WTC11 (cell line): ENCODE results near the gene VPREB3. TPM values are rescaled to one million over a fixed set of nuclear protein-coding genes. Genes with fewer than 3 reads are reported as not detected.

ENCODE experiments used
- ATAC-seq: fragments of 200-7000 bp; cut with Tn5 transposase; 2 replicates; pipeline ENCODE4 v1.10.0; 2021; ENCODE audit warnings: mild to moderate bottlenecking, moderate library complexity
- CTCF ChIA-PET: fragments of 300-600 bp; sonication (Branson Sonifier 250); formaldehyde crosslinking; loops from one replicate; lab custom pipeline; 2021; ENCODE audit warnings: antibody characterized with exemption; lab: Charles Lee
- POLR2A ChIA-PET: fragments of 350-600 bp; sonication (Branson Sonifier 250); formaldehyde crosslinking; loops from one replicate; lab custom pipeline; 2021; ENCODE audit warnings: antibody characterized with exemption; lab: Charles Lee
- DNase-seq: peaks from one replicate; pipeline ENCODE4 v3.0.0; 2021; ENCODE audit warnings: low spot score
- H3K27ac Mint-ChIP-seq: 2 replicates; pipeline ENCODE4 v1.8.0; 2021; ENCODE audit warnings: mixed read lengths
- H3K27me3 Mint-ChIP-seq: 2 replicates; pipeline ENCODE4 v1.8.0; 2021; ENCODE audit warnings: low read depth, mild to moderate bottlenecking, moderate library complexity, mixed read lengths
- H3K36me3 Mint-ChIP-seq: 2 replicates; pipeline ENCODE4 v1.8.0; 2021; ENCODE audit warnings: mixed read lengths
- H3K4me1 Mint-ChIP-seq: 2 replicates; pipeline ENCODE4 v1.8.0; 2022; ENCODE audit warnings: mixed read lengths
- H3K4me3 Mint-ChIP-seq: 2 replicates; pipeline ENCODE4 v1.8.0; 2021; ENCODE audit warnings: mild to moderate bottlenecking, moderate library complexity, mixed read lengths
- H3K9me3 Mint-ChIP-seq: 2 replicates; pipeline ENCODE4 v1.8.0; 2021; ENCODE audit warnings: mixed read lengths
- CDX4 ChIP-seq: fragments of 250-450 bp; sonication (Bioruptor Pico); IDR thresholded peaks from 2 replicates; pipeline ENCODE4 v1.9.0; 2021; ENCODE audit warnings: moderate library complexity, mild to moderate bottlenecking, inconsistent platforms, borderline replicate concordance
- CREB1 ChIP-seq: sonication (generic); formaldehyde crosslinking; IDR thresholded peaks from 2 replicates; pipeline ENCODE4 v1.8.0; 2023; ENCODE audit warnings: mild to moderate bottlenecking, missing genetic modification reagents
- ELF4 ChIP-seq: sonication (generic); formaldehyde crosslinking; IDR thresholded peaks from 2 replicates; pipeline ENCODE4 v1.8.1; 2022; ENCODE audit warnings: low read depth, mild to moderate bottlenecking, moderate library complexity, missing genetic modification reagents
- FOXP1 ChIP-seq: sonication (generic); formaldehyde crosslinking; IDR thresholded peaks from 2 replicates; pipeline ENCODE4 v1.8.0; 2022; ENCODE audit warnings: missing genetic modification reagents, mild to moderate bottlenecking, moderate library complexity, borderline replicate concordance
- FOXP4 ChIP-seq: sonication (generic); formaldehyde crosslinking; IDR thresholded peaks from 2 replicates; pipeline ENCODE4 v1.8.0; 2022; ENCODE audit warnings: mild to moderate bottlenecking, missing genetic modification reagents
- MLX ChIP-seq: sonication (generic); formaldehyde crosslinking; IDR thresholded peaks from 2 replicates; pipeline ENCODE4 v1.8.1; 2023; ENCODE audit warnings: mild to moderate bottlenecking, missing genetic modification reagents, moderate library complexity
- MXD4 ChIP-seq: fragments of 250-450 bp; sonication (Bioruptor Pico); IDR thresholded peaks from 2 replicates; pipeline ENCODE4 v1.8.0; 2021; ENCODE audit warnings: mild to moderate bottlenecking, moderate library complexity, borderline replicate concordance
- MYBL2 ChIP-seq: sonication (generic); formaldehyde crosslinking; IDR thresholded peaks from 2 replicates; pipeline ENCODE4 v1.8.1; 2023; ENCODE audit warnings: mild to moderate bottlenecking, moderate library complexity, missing genetic modification reagents
- NFATC4 ChIP-seq: fragments of 250-450 bp; sonication (Bioruptor Pico); IDR thresholded peaks from 2 replicates; pipeline ENCODE4 v1.9.0; 2021; ENCODE audit warnings: mild to moderate bottlenecking
- NFYB ChIP-seq: sonication (generic); formaldehyde crosslinking; conservative IDR thresholded peaks from 2 replicates; pipeline ENCODE4 v1.8.0; 2022; ENCODE audit warnings: low read depth, missing genetic modification reagents
- NR1H2 ChIP-seq: sonication (generic); formaldehyde crosslinking; IDR thresholded peaks from 2 replicates; pipeline ENCODE4 v1.9.0; 2021; ENCODE audit warnings: mild to moderate bottlenecking, moderate library complexity, missing genetic modification reagents
- RELA ChIP-seq: sonication (generic); formaldehyde crosslinking; IDR thresholded peaks from 2 replicates; pipeline ENCODE4 v1.8.1; 2022; ENCODE audit warnings: missing genetic modification reagents, mild to moderate bottlenecking, borderline replicate concordance
- SMAD3 ChIP-seq: sonication (generic); formaldehyde crosslinking; IDR thresholded peaks from 2 replicates; pipeline ENCODE4 v1.8.0; 2022; ENCODE audit warnings: missing genetic modification reagents, mild to moderate bottlenecking, borderline replicate concordance
- SMAD4 ChIP-seq: sonication (generic); formaldehyde crosslinking; IDR thresholded peaks from 2 replicates; pipeline ENCODE4 v1.8.0; 2022; ENCODE audit warnings: mild to moderate bottlenecking, missing genetic modification reagents
- SP1 ChIP-seq: sonication (generic); formaldehyde crosslinking; conservative IDR thresholded peaks from 2 replicates; pipeline ENCODE4 v1.8.1; 2022; ENCODE audit warnings: missing genetic modification reagents
- TEAD1 ChIP-seq: sonication (generic); formaldehyde crosslinking; IDR thresholded peaks from 2 replicates; pipeline ENCODE4 v1.8.0; 2022; ENCODE audit warnings: mild to moderate bottlenecking, missing genetic modification reagents
- USF1 ChIP-seq: sonication (generic); formaldehyde crosslinking; IDR thresholded peaks from 2 replicates; pipeline ENCODE4 v1.8.0; 2022; ENCODE audit warnings: mild to moderate bottlenecking, missing genetic modification reagents
- ZBTB43 ChIP-seq: sonication (generic); formaldehyde crosslinking; IDR thresholded peaks from 2 replicates; pipeline ENCODE4 v1.8.1; 2023; ENCODE audit warnings: mild to moderate bottlenecking, missing genetic modification reagents
- ZNF219 ChIP-seq: sonication (generic); formaldehyde crosslinking; IDR thresholded peaks from 2 replicates; pipeline ENCODE4 v1.8.0; 2023; ENCODE audit warnings: missing genetic modification reagents, mild to moderate bottlenecking, borderline replicate concordance
- ZNF281 ChIP-seq: sonication (generic); formaldehyde crosslinking; IDR thresholded peaks from 2 replicates; pipeline ENCODE4 v1.8.0; 2023; ENCODE audit warnings: mild to moderate bottlenecking, missing genetic modification reagents
- ZNF396 ChIP-seq: fragments of 250-450 bp; sonication (Bioruptor Pico); IDR thresholded peaks from 2 replicates; pipeline ENCODE4 v1.8.0; 2021; ENCODE audit warnings: mild to moderate bottlenecking, moderate library complexity, borderline replicate concordance
- ZNF512 ChIP-seq: sonication (generic); formaldehyde crosslinking; IDR thresholded peaks from 2 replicates; pipeline ENCODE4 v1.8.1; 2022; ENCODE audit warnings: missing genetic modification reagents, borderline replicate concordance
- ZNF532 ChIP-seq: fragments of 250-450 bp; sonication (Bioruptor Pico); IDR thresholded peaks from 2 replicates; pipeline ENCODE4 v1.9.0; 2021; ENCODE audit warnings: mild to moderate bottlenecking, borderline replicate concordance
- total RNA-seq: library from RNA; stranded (reverse); gene quantifications from 3 replicates; pipeline ENCODE4 v1.2.3, GENCODE V29; 2021

Gene VPREB3
- total RNA-seq, 1 experiment from 2014 or later, result 0.81 TPM

GRCh38 chr22:23722160-23722559 lies 32.1 kb downstream of the VPREB3 start (continued):
- TF ChIP-seq FOXP4 (CRISPR knock-in tag), result no peak
- TF ChIP-seq FOXP1 (CRISPR knock-in tag), result no peak
- TF ChIP-seq MXD4 (CRISPR knock-in tag), result no peak
- TF ChIP-seq CDX4 (CRISPR knock-in tag), result no peak
- TF ChIP-seq ZNF219 (CRISPR knock-in tag), result no peak
- TF ChIP-seq ZBTB43 (CRISPR knock-in tag), result no peak
- TF ChIP-seq MLX (CRISPR knock-in tag), result no peak
- TF ChIP-seq NFATC4, result no peak
- no peak for TF ChIP-seq ZNF396

GRCh38 chr22:23720855-23721254 lies 33.4 kb downstream of the VPREB3 start:
- Mint-ChIP-seq H3K4me3 (no peak overlapping the region), H3K4me1 (0 out of 2 replicates have a peak, but pooled peaks cover 4% of the 10 kb centered on the region)
- DNase-seq (no peak), ATAC-seq (no peak)
- no peak for TF ChIP-seq NFATC4
- TF ChIP-seq SP1 (CRISPR knock-in tag), result no peak
- no peak for TF ChIP-seq TEAD1 (CRISPR knock-in tag)
- TF ChIP-seq SMAD3, result no peak
- no peak for TF ChIP-seq NR1H2 (CRISPR knock-in tag)
- no peak for TF ChIP-seq CREB1
- no peak for TF ChIP-seq ZNF532 (CRISPR knock-in tag)
- no peak for TF ChIP-seq ZNF281 (CRISPR knock-in tag)
- no peak for TF ChIP-seq SMAD4
- no peak for TF ChIP-seq NFYB (CRISPR knock-in tag)
- no peak for TF ChIP-seq USF1 (CRISPR knock-in tag)
- no peak for TF ChIP-seq ZNF512 (CRISPR knock-in tag)
- no peak for TF ChIP-seq MYBL2 (CRISPR knock-in tag)
- no peak for TF ChIP-seq RELA (CRISPR knock-in tag)
- TF ChIP-seq ELF4 (CRISPR knock-in tag), result no peak
- TF ChIP-seq, all 79 proteins: peak for 0
- H3K36me3 Mint-ChIP-seq, result no peaks in the 10 kb centered on the region
- H3K9me3 Mint-ChIP-seq, result no peaks in the 10 kb centered on the region
- CTCF ChIA-PET, result no interaction called here
- no peaks in the 10 kb centered on the region for H3K27me3 Mint-ChIP-seq
- no peak overlapping the region for H3K27ac Mint-ChIP-seq
- POLR2A ChIA-PET, result interaction anchor here (0.6 kb wide), 2 partner anchors 30 to 190 kb away, joined by 3 read pairs; partner anchors contain the start of gene ZNF70
